ENCODE results near the gene KRTAP5-6.
"Not testable (repeated sequence)": the region's sequence is repeated elsewhere in the genome, so short reads cannot be mapped to it uniquely, and the experiment has no call there.

Gene KRTAP5-6

DNA sequence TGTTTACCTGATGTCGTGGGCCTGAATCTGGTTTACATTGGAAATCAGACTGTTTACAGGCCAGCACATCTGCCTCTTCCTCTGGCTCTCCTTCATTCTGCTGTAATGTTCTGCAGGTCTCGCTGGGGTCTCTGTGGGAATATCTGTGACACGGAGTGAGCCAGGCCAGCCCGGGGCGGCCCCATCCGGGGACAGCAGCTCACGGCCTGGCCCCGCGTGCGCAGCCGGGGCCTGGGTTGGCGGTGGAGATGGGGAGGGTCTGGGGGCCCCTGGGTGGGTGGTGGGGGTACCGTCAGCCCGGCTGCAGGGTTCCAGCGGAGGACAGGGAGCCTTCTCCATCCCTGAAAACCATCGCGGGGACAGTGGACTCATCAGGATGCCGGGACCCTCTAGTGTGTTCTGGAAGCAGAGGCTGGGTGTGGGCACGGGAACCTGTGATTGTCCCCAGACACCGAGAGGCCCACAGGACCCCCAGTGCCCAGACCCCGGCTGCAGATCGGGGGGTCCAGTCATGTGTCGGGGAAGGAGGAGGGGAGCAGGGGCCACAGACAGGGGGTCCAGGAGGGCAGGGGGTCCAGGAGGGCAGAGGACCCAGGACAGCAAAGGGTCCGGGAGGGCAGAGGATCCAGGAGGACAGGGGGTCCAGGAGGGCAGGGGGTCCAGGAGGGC, 13.0 kb upstream of the KRTAP5-6 start:
- not testable (repeated sequence) for DNase-seq

DNA sequence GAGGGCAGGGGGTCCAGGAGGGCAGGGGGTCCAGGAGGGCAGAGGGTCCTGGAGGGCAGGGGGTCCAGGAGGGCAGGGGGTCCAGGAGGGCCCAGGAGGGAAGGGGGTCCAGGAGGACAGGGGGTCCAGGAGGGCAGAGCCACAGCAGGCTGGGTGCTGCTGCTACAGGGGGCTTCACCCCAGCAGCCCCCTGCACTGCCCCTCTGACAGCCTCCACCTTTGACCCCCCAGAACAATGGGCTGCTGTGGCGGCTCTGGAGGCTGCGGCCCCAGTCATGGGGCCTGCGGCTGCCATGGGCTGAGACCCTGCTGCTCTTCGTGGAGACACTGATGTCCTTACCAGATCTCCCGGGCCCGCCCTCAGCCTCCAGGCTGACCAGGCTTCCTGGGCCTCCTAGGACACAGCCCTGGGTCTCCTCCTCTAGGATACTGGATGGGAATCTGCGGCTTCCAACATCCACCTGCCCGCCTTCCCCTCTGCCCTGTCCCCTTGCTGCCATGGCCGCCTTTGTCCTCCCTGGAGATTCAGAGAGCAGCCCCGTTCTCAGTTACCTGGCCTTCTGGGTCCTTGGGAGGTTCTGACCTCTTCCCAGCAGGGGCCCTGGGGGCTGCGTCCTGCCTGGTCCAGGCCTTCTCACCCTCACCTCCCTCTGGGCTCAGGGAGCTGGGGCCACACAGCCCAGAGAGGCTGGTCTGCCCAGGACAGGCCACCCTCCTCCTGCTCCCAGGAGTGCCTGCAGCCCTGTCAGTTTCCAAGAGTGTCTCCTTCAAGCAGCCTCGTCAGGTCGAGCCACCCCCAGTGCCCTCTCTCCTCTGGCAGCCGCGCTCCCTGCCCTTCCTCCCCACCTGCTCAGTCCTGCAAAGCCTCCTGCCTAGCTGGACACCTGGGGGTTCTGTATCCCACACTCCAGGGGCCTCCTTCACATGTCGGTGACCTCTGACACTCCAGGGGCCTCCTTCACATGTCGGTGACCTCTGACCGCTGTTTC, 11.8 kb upstream of the KRTAP5-6 start:
- DNase-seq, result not testable (repeated sequence)

DNA sequence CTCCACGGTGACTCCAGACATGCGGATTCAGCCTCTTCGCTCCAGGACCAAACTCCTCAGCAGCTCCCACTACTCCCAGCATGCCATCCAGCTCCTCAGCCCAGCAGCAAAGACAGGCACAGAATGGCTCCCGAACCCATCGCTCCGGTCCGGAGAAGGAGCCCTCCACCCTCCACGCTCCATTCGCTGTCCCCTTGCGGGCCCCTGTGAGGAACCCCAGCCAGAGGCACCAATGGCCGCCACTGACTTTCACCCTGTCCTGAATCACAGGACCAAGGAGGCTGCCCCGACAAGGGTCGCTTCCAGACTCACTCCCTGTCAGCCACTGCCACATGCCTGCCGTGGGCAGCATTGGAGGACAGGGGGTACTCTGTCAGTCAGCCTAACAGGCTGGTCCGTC, 10.8 kb upstream of the KRTAP5-6 start:
- not testable (repeated sequence) for DNase-seq

DNA sequence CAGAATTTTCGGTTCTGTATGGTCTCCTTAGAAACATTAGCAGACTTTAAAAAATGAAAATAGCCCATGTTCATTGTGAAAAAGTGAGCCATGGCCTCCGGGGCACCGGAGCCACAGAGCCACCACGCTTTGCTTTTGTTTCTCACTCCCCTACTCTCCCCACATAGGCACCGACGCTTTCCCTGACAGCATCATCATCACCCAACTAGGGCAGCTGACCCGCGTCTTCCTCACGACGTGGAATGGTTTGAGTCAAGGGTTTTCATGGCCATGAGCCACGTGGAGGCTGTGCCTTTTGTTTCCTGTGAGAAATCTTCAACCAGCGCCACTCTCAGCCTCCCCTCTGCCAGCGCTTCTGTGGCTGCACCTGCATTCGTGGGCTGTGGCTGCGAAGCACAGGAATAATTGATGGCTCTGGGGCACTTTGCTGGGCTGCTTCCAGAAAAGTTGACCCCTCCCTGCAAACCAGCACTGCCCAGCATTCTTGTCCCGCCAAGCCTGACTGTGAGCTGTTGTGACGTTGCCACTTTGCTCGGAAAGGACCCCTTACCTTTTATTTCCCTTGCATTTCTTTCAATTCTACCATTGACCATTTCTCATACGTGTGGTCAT, 8.6 kb upstream of the KRTAP5-6 start:
- DNase-seq, result not testable (repeated sequence)

DNA sequence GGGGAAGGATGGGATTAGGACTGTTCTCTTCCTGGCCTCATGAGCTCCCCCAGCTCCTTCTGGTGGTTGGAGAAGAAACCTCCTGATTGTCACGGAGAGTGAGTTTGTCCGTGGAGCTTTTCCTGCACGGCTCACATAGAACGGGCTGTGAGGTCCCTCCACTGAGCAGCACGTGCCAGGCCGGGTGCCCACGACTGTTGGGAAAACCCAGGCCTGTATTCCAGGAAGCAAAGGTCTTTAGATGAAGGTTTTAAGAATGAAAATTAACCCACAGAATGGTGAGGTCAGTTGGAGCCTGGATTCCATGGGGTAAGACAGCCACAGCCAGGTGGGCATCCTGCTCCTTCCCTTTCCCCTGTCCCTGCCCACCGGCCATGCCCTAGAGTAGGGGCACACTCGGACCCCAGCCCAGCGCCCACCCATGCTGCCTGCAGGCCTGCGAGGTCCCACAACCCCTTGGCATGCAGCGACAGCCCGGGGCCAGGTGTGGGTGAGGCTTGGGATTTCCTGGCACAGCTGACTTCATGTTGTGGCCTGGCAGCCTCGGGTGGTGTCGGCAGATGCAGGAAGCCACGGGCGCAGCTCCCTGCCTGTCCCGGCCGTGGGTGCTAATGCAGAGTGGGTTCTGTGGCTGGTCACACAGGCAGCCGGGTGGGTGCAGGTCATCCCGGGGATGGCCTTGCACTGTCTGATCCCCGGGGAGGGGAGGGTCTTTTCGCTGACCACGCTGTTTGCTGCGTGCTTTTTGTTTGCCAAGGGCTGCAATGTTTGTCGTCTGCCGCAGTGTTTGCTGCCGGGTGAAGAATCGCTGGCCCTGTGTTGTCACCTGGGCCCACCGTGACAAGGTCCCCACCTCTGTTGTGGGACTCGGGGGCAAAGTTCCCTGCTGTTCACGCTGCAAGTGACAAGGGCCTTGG, 7.5 kb upstream of the KRTAP5-6 start:
- not testable (repeated sequence) for DNase-seq

DNA sequence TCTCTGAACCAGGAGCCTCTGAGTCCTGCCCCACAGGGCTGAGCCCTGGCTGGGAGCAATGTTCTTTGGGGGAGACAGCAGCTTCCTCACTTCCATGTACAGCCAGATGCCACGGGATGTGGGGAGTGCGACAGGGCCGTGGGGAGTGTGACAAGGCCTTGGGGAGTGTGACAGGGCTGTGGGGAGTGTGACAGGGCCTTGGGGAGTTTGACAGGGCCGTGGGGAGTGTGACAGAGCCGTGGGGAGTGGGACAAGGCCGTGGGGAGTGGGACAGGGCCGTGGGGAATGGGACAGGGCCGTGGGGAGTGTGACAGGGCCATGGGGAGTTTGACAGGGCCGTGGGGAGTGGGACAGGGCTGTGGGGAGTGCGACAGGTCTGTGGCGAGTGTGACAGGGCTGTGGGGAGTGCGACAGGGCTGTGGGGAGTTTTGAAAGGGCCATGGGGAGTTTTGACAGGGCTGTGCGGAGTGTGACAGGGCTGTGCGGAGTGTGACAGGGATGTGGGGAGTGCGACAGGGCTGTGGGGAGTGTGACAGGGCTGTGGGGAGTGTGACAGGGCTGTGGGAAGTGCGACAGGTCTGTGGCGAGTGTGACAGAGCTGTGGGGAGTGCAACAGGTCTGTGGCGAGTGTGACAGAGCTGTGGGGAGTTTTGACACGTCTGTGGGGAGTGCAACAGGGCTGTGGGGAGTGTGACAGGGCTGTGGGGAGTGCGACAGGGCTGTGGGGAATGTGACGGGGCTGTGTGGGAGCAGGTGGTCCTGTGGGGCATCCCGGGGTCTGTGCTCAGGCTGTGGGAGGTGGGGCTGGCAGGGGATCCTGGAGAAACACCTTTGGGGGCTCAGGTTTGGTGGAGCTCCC, 6.6 kb upstream of the KRTAP5-6 start:
- no peak for DNase-seq

DNA sequence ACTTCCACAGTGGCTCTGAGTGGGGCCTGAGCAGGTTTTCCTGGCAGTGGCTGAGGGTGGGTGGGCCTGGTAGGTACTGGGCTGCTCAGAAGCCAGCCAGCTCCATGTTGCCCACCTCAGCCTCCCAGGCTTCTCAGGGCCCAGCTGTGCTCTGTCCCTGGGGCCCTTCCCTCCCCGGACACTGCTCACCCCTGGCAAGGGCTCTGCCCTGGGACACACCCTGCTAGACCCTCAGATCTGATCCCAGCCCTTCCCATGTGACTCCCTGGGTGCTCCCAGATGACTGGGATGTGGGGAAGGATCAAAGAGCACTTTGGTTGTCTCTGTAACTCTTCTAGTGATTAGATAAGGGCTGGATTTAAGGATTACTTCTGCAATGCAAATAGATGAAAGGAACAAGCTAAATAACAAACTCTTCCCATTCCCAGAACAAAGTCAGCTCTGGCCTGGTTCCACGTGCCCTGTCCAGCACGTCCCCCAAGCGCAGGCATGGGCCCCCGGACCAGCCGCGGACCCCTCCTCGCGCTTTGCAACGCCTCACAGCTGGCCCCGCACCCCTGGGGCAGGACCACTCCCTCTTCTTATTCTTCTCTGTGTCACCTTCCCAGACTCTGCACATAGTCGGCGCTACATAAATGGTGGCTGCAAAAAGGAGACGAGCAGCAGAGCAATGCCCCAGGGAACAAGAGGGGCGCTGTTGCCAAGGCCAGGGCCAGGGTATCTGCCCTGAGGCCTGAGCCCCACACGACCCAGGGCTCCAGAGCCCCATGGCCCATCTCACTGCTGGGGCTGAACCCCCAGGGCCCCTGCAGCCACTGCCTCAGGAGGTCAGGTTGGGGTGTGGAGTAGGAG, 5.7 kb upstream of the KRTAP5-6 start:
- no peak for DNase-seq

DNA sequence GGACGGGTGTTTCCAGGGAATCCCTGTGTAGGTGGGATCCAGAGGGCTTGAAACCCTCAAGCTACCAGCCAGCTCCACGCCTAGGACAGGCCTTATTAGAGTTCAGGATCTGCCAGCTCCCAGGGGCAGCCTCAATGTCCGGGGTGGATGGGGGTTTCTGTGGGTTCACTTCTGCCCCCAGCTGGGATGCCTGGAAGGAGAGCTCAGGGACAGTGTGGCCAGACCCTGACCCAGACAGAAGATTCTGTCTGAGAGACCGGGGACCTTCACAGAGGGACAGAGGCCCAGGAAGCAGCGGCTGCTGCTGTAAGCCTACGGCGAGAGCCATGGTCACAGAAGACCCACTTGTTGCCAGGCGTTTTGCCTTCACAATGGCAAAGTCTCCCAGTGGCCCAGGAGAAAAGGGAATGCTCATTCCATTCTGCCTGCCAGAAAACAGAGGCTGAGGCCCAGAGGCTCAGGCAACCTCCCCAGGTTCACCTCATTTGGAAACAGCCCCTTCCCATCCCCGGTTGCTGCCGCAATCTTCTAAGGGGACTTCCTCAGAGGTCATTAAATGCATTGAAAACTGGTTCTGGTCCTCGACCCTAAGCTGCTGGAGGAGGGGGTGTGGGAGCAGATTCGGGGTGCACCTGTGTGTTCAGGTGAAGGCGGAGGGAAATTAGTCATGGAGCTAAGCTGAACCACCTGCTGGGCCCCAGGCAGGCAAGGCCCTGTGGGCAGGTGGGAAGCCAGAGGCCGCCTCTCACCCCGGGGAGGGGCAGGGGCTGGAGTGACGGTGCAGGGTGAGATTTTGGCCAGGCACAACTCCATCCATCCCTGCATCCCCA, 4.9 kb upstream of the KRTAP5-6 start:
- no peak for DNase-seq

DNA sequence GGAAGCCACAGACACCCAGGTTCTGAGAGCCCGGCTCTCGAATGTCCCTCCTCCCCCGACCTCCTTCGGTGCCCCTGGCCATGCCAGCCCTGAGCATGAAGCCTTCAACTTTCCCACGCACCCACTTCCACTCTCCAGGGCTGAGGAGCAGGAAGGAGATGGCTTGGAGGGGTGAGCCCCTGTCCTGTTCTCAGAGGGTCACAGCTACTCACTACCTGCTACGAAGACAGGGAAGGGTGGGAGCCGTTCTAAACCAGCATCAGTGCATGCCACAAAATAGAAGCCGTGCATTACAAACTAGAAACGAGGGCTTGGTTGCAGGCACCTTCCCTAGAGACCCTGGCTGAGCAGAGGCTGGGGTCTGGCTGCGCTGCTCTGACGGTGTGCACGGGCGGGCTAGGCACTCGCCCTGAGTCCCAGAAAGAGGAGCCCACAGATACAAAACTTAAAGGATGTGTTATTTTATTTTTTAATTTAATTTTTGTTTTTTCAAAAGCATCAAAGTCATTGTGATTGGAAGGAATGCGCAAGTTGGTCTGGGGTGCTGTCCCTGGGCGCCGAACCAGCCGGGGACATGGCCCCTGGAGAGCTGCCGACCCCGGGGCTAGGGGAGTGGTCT, 4.2 kb upstream of the KRTAP5-6 start:
- no peak for DNase-seq

DNA sequence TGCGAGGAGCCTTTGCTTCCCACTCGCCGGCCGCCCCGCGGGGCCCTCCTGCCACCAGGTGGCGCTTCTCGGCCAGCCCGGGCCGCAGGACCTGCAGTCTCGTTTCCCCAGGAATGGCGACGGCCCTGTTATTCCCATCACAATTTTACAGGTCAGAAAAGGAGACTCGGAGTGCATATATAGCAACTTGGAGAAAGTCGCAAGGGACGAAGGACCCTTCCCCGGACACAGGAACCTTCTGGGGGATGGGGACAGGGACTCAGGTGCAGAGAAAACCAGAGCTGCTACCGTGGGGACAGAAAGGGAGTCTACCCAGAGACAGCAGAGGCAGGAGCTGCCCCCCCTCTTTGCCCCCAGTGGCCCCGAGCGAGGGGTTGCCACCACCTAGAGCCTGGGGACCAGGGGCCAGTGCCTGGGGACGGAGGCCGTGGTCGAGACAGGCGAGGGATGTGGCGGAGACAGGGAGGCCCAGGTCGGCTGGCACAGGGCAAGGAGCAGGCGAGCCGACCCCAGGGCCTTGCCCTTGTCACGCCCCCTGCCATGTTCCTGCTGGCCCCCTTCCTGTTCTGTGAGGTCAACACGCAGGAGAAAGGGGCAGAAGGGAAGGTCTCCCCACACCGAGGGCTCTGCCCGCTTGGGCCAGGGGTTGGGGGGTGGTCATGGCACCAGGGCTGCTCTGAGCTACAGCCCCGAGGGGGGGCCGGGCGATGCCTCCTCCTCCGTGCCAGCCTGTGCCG, 3.5 kb upstream of the KRTAP5-6 start:
- peak; percentile 78 for DNase-seq

DNA sequence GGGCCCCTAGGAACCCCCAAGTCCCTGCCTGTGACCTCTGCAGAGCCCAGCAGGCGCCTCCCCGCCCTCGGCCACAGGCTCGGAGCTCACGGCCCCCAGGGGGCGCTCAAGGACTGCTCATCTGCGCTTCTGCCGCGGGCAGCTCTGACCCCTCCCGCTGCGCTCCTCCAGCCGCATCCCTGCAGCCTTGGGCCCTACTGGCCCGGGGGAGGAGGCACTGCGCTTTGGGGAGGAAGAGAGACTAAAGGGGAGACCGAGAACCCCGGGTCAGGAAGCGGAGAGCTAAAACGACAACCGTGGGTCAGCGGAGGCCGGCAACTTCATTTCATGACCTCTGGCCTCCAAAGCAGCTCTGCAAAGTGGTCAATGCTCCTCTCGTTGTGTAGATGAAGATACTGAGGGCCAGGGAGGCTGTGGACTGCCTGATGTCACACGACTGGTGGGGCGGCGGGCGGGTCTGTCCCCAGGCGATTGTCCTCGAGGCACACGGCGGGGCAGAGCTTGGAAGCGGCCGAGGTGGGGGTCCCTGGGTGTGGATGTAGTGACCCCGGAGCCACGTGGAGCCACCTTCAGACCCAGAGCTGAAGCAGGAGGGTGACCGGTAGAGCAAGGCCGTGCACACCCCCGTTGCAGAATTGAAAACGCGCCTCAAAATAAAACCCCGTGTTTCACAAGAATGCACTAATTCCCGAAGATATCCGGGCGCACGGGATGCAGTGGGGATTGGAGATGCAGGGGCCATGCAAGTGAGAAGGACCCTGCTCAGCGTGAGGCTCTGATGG, 2.7 kb upstream of the KRTAP5-6 start:
- peak; percentile 86 for DNase-seq

DNA sequence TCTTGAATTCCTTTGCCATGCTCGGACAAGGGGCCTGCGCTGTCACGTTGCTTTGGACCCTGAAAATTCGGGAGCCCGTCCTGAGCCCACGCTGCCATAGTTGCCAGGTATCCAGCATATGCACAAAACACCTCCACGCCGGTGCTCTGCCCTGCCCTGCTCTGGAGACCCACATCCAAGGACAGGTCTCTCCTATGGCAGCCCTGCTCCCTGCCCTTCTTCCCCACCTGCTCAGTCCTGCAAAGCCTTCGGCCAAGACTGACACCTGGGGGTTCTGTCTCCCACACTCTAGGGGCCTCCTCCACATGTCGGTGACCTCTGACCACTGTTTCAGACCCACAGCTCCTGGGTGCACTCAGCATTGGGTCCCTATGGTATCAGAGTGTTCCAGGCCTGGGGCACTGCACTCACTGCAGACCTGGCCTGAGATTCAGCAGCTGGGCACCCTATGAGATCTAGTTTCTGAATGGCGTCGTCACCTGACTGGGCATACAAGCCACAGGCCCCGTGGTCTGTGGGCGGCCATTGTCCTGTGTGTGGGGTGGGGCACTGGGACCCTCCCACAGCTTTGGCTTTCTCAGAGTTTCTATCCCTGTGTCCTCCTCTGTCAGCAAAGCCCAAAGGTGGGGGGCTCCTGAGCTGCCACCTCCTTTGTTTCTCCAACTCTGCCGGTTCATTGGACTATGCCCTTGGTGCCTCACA, 2.0 kb upstream of the KRTAP5-6 start:
- no peak for DNase-seq

DNA sequence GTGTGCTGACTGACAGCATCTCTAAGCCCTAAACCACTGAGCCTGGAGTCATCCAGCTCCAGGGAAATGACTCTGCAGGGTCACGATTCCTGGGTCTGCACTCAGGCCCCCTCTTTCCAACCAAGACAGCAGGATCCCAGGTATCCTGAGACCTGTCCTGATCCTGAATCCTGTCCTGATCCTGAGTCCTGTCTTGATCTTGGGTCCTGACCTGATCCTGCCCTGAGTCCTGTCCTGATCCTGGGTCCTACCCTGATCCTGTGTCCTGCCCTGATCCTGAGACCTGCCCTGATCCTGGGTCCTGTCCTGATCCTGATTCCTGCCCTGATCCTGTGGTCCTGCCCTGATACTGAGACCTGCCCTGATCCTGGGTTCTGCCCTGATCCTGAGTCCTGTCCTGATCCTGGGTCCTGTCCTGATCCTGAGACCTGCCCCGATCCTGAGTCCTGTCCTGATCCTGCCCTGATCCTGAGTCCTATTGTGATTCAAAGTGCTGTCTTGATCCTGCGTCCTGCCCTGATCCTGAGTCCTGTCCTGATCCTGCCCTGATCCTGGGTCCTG, 1.4 kb upstream of the KRTAP5-6 start:
- DNase-seq, result no peak

DNA sequence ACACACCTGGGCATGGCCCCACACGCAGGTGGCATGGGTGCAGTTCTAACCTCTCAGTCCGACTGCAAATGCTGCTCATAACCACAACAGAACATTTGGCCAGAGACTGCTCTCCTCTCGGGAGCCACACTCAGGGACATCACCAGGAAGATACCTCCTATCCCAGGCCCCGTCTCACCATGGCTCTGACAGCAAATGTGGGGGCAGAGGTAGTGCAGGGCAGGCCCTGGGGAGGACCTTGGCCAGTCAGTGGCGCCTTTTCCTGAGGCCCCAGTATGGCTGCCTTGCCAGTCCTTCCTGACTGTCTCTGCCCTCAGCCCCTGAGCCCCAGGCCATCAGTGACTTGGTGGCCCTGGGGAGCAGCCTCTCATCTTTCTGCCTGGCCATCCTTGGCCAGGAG, 2.8 kb downstream of the KRTAP5-6 start:
- DNase-seq, result no peak

DNA sequence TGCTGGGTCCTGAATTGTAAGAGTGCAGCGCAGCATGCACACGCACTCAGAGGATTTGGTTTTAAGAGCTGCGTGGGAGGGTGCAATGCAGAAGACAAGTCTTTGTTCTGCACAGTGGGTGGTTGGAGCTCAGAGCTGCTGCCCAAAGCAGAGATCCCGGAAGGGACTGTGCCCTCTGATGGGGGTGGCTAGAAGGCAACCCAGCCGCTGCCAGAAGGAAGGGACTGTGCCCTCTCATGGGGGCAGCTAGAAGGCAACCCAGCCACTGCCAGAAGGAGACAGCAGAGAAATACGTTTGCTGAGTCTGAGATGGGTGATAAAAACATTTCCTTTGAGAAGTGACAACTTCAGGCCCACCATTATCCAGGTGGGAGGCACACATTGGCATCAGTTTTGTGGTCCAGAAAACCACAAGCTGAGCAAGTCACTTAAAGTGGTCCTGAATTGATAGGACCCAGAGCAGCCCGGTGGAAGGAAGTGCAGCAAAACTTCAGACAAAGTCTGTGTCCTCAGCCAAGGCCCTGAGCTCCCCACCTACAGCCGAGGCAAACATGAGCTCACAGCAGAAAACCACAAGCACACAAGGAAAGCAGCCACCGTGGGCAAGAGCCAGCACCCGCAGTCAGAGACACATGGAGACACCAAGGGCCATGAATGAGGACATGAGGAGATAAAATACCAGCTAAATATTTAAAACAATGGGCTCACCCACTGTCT, 4.3 kb downstream of the KRTAP5-6 start:
- DNase-seq, result no peak

DNA sequence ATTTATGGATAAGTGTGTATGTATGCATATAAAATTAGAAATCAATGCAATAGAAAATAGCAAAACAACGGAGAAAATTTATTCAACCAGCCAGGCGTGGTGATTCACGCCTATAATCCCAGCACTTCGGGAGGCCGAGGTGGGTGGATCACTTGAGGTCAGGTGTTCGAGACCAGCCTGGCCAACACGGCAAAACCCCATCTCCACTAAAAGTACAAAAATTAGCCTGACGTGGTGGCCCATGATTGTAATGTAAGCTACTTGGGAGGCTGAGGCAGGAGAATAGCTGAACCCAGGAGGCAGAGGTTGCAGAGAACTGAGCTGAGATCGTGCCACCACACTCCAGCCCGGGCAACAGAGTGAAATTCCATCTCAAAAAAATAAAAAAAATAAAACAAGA, 5.5 kb downstream of the KRTAP5-6 start:
- no peak for DNase-seq

All from stimulated activated CD4-positive, alpha-beta T cell treated with anti-CD3 and anti-CD28 coated beads, Interleukin-4, amount 100 ng/mL, for 1 hour (primary cell).